ENCODE data around the gene CDRT4. TPM values are rescaled to one million over a fixed set of nuclear protein-coding genes. Genes with fewer than 3 reads are reported as not detected.

Gene CDRT4
- total RNA-seq, 2 experiments from 2014 or later = 1.0 TPM

- peaks cover 4% of the 10 kb centered on the region for H3K9me3 Mint-ChIP-seq
- peaks cover 8% of the 10 kb centered on the region for H3K36me3 Mint-ChIP-seq (ENCODE audit: low read depth)
- H3K27ac Mint-ChIP-seq = no peak overlapping the region
- intact Hi-C loops (cut with micrococcal nuclease) = no loop called here
- no peak overlapping the region for H3K4me3 Mint-ChIP-seq
- no peak for DNase-seq
- CTCF ChIA-PET = no interaction called here
- no peaks in the 10 kb centered on the region for H3K27me3 Mint-ChIP-seq (ENCODE audit: low read depth)
- H3K4me1 Mint-ChIP-seq (ENCODE audit: low read depth) = no peaks in the 10 kb centered on the region
Observed at GRCh38 chr17:15466131-15466530, 1.3 kb downstream of the CDRT4 start.

- H3K27ac Mint-ChIP-seq = no peak overlapping the region
- no peak overlapping the region for H3K4me3 Mint-ChIP-seq
- H3K4me1 Mint-ChIP-seq (ENCODE audit: low read depth) = no peaks in the 10 kb centered on the region
- intact Hi-C loops (cut with micrococcal nuclease) = no loop called here
- CTCF ChIA-PET = no interaction called here
- no peaks in the 10 kb centered on the region for H3K27me3 Mint-ChIP-seq (ENCODE audit: low read depth)
- H3K9me3 Mint-ChIP-seq = peaks cover 4% of the 10 kb centered on the region
- peaks cover 8% of the 10 kb centered on the region for H3K36me3 Mint-ChIP-seq (ENCODE audit: low read depth)
- DNase-seq = no peak
Observed at GRCh38 chr17:15465045-15465701, 2.2 kb downstream of the CDRT4 start.

DNA sequence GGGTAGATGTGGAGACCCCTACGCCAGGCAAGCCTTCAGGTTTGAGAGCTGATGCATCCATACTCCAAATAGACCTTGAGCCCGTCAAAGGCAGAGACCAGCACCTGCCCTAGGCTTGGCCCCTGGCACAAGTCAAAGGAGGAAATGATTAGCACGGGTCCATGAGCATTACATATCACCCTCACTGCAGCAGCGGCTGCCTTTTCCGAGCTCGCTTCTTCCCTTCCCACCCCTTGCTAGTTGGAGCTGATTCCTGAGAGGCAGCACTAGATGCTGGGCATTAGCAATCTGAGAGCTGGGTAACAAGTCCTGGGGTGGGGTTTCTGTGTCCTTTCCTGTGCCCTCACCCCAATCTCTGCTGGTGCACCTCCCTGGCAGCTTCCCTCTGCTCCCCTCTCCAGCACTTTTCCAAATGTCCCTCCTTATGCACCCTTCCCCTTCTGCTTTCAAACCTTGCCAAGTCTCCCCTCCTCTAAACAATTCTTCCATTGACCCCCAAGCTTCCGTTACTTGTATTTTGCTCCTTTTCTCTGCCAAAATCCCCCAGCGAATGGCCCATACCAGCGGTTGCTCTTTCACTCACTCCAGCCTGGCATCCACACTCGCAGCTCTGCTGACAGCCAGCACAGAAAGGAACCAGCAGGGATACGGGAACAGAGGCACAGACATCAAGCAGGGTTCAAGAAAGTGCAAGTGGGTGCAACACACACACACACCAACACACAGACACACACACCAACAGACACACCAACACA, 3.0 kb downstream of the CDRT4 start:
- Mint-ChIP-seq H3K4me1 (ENCODE audit: low read depth) (no peaks in the 10 kb centered on the region), H3K9me3 (peaks cover 4% of the 10 kb centered on the region), H3K4me3 (no peak overlapping the region), H3K36me3 (ENCODE audit: low read depth) (peaks cover 12% of the 10 kb centered on the region), H3K27ac (no peak overlapping the region), H3K27me3 (ENCODE audit: low read depth) (no peaks in the 10 kb centered on the region)
- CTCF ChIA-PET = no interaction called here
- DNase-seq = no peak
- intact Hi-C loops (cut with micrococcal nuclease) = no loop called here

- DNase-seq = no peak
- intact Hi-C loops (cut with micrococcal nuclease) = no loop called here
- no peaks in the 10 kb centered on the region for H3K27me3 Mint-ChIP-seq (ENCODE audit: low read depth)
- peaks cover 13% of the 10 kb centered on the region for H3K36me3 Mint-ChIP-seq (ENCODE audit: low read depth)
- no peaks in the 10 kb centered on the region for H3K4me1 Mint-ChIP-seq (ENCODE audit: low read depth)
- peaks cover 4% of the 10 kb centered on the region for H3K9me3 Mint-ChIP-seq
- H3K27ac Mint-ChIP-seq = no peak overlapping the region
- H3K4me3 Mint-ChIP-seq = no peak overlapping the region
- CTCF ChIA-PET = interaction anchor here (0.5 kb wide), 1 partner anchor 15 kb away, joined by 3 read pairs; no protein-coding TSS in a partner anchor
Observed at GRCh38 chr17:15462976-15463772, 4.2 kb downstream of the CDRT4 start.

GRCh38 chr17:15457723-15458094, 9.7 kb downstream of the CDRT4 start:
- Mint-ChIP-seq H3K9me3 (peaks cover 17% of the 10 kb centered on the region), H3K27me3 (ENCODE audit: low read depth) (no peaks in the 10 kb centered on the region), H3K4me3 (no peak overlapping the region), H3K4me1 (ENCODE audit: low read depth) (no peaks in the 10 kb centered on the region), H3K27ac (no peak overlapping the region), H3K36me3 (ENCODE audit: low read depth) (peaks cover 20% of the 10 kb centered on the region)
- CTCF ChIA-PET = no interaction called here
- intact Hi-C loops (cut with micrococcal nuclease) = no loop called here
- no peak for DNase-seq

DNA sequence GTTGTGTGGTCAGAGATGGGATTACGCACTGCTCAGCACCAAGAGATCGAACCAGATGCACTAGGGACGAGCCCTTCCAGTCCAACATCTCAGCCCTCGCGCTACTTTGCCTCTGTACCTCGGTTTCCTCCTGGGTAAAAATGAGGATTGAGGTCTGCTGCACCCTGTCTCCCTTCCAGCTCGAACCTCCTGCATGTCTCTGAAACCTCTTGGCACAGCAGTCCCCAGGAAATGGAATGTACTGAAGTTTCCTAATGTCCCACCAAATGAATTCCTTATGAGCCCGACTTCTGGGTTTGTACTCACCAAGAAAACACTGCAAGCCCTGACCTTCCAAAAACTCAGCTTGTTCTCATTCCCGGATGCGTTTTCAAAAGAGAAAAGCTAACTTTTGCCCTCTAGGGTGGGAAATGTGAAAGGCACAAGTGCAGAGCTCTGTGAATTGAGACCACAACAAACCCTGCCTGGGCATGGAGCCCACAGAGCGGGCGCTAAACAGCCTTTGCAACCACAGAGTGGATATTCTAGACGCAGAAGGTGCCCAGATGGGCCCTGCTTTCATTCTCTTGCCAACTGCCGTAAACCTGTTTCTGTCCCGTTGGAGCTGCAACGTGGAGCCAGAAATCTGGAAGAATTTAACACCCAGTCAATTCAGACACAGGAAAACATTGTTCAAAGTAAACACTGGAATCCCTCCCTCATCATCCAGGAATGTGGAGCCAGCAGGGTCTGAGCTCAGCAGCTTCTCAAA, 10.3 kb downstream of the CDRT4 start:
- intact Hi-C loops (cut with micrococcal nuclease) = no loop called here
- Mint-ChIP-seq H3K9me3 (peaks cover 13% of the 10 kb centered on the region), H3K4me3 (no peak overlapping the region), H3K4me1 (ENCODE audit: low read depth) (no peaks in the 10 kb centered on the region), H3K27me3 (ENCODE audit: low read depth) (no peaks in the 10 kb centered on the region), H3K27ac (no peak overlapping the region), H3K36me3 (ENCODE audit: low read depth) (peaks cover 17% of the 10 kb centered on the region)
- CTCF ChIA-PET = interaction anchor here (0.7 kb wide), 1 partner anchor 502 kb away, joined by 5 read pairs; no protein-coding TSS in a partner anchor
- no peak for DNase-seq

- Mint-ChIP-seq H3K4me3 (no peak overlapping the region), H3K27ac (no peak overlapping the region), H3K4me1 (ENCODE audit: low read depth) (no peaks in the 10 kb centered on the region), H3K36me3 (ENCODE audit: low read depth) (peaks cover 17% of the 10 kb centered on the region), H3K27me3 (ENCODE audit: low read depth) (no peaks in the 10 kb centered on the region), H3K9me3 (peaks cover 13% of the 10 kb centered on the region)
- intact Hi-C loops (cut with micrococcal nuclease) = no loop called here
- CTCF ChIA-PET = interaction anchor here (0.7 kb wide), 1 partner anchor 502 kb away, joined by 5 read pairs; no protein-coding TSS in a partner anchor
- DNase-seq = no peak
Observed at GRCh38 chr17:15456496-15456895, 10.9 kb downstream of the CDRT4 start.

DNA sequence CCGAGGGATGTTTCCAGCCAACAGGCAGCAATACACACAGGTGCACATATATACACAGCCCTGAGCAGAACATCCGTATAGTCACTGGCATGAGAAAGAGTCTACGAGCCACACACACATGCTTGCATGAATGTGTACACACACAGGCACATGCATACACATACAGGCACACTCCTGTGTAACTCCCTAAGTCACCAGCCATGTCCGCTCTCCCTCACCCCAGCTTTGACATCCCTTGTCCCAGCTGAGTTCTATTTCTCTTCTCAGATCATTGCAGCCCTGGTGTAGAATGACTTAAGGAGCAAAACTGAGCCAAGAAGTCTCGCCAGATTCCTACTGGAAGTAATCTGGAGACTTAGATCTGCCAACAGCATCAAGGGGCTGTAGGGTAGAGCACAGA, 13.1 kb downstream of the CDRT4 start:
- CTCF ChIA-PET = interaction anchor here (1.0 to 1.4 kb wide), 2 partner anchors 10 to 49 kb away, joined by 3 to 4 read pairs; no protein-coding TSS in a partner anchor
- H3K4me3 Mint-ChIP-seq = no peak overlapping the region
- intact Hi-C loops (cut with micrococcal nuclease) = no loop called here
- H3K27me3 Mint-ChIP-seq (ENCODE audit: low read depth) = no peaks in the 10 kb centered on the region
- peaks cover 13% of the 10 kb centered on the region for H3K36me3 Mint-ChIP-seq (ENCODE audit: low read depth)
- no peak for DNase-seq
- H3K9me3 Mint-ChIP-seq = peaks cover 13% of the 10 kb centered on the region
- no peaks in the 10 kb centered on the region for H3K4me1 Mint-ChIP-seq (ENCODE audit: low read depth)
- no peak overlapping the region for H3K27ac Mint-ChIP-seq

GRCh38 chr17:15453782-15454181, 13.6 kb downstream of the CDRT4 start:
- Mint-ChIP-seq H3K27me3 (ENCODE audit: low read depth) (no peaks in the 10 kb centered on the region), H3K4me1 (ENCODE audit: low read depth) (no peaks in the 10 kb centered on the region), H3K36me3 (ENCODE audit: low read depth) (peaks cover 12% of the 10 kb centered on the region), H3K27ac (no peak overlapping the region), H3K9me3 (peaks cover 13% of the 10 kb centered on the region), H3K4me3 (no peak overlapping the region)
- CTCF ChIA-PET = no interaction called here
- no peak for DNase-seq
- intact Hi-C loops (cut with micrococcal nuclease) = no loop called here

- DNase-seq = no peak
- Mint-ChIP-seq H3K36me3 (ENCODE audit: low read depth) (peaks cover 12% of the 10 kb centered on the region), H3K4me3 (no peak overlapping the region), H3K9me3 (peaks cover 13% of the 10 kb centered on the region), H3K27ac (no peak overlapping the region), H3K4me1 (ENCODE audit: low read depth) (no peaks in the 10 kb centered on the region), H3K27me3 (ENCODE audit: low read depth) (no peaks in the 10 kb centered on the region)
- CTCF ChIA-PET = no interaction called here
- intact Hi-C loops (cut with micrococcal nuclease) = no loop called here
Observed at GRCh38 chr17:15453246-15453645, 14.2 kb downstream of the CDRT4 start.

- no peaks in the 10 kb centered on the region for H3K4me1 Mint-ChIP-seq (ENCODE audit: low read depth)
- intact Hi-C loops (cut with micrococcal nuclease) = no loop called here
- H3K27me3 Mint-ChIP-seq (ENCODE audit: low read depth) = no peaks in the 10 kb centered on the region
- no peak overlapping the region for H3K27ac Mint-ChIP-seq
- peaks cover 13% of the 10 kb centered on the region for H3K9me3 Mint-ChIP-seq
- CTCF ChIA-PET = no interaction called here
- H3K36me3 Mint-ChIP-seq (ENCODE audit: low read depth) = peaks cover 12% of the 10 kb centered on the region
- H3K4me3 Mint-ChIP-seq = no peak overlapping the region
- no peak for DNase-seq
Observed at GRCh38 chr17:15452746-15453145, 14.7 kb downstream of the CDRT4 start.

GRCh38 chr17:15451680-15452079, 15.7 kb downstream of the CDRT4 start:
- intact Hi-C loops (cut with micrococcal nuclease) = no loop called here
- CTCF ChIA-PET = no interaction called here

More at GRCh38 chr17:15451680-15452079, 15.7 kb downstream of the CDRT4 start:
- H3K27me3 Mint-ChIP-seq (ENCODE audit: low read depth) = no peaks in the 10 kb centered on the region
- H3K4me3 Mint-ChIP-seq = no peak overlapping the region
- no peaks in the 10 kb centered on the region for H3K4me1 Mint-ChIP-seq (ENCODE audit: low read depth)
- H3K9me3 Mint-ChIP-seq = peaks cover 11% of the 10 kb centered on the region
- H3K27ac Mint-ChIP-seq = no peak overlapping the region
- no peak for DNase-seq
- peaks cover 9% of the 10 kb centered on the region for H3K36me3 Mint-ChIP-seq (ENCODE audit: low read depth)

All from activated naive CD4-positive, alpha-beta T cell treated with anti-CD3 and anti-CD28 coated beads for 36 hours (primary cell).